NCI-H774 (cell line): ENCODE data around the gene CCDC127.
A peak's percentile ranks its signal among the peaks of the same experiment; 100 is the strongest.
"Not testable (repeated sequence)": the region's sequence is repeated elsewhere in the genome, so short reads cannot be mapped to it uniquely, and the experiment has no call there.

ENCODE experiments used
- DNase-seq: peaks from one replicate; lab custom pipeline; 2025; lab: John Stamatoyannopoulos, UW

CCDC127 gene, protein sequence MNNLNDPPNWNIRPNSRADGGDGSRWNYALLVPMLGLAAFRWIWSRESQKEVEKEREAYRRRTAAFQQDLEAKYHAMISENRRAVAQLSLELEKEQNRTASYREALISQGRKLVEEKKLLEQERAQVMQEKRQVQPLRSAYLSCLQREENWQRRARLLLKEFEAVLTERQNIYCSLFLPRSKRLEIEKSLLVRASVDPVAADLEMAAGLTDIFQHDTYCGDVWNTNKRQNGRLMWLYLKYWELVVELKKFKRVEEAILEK

GRCh38 chr5:217494-218456, at the start of gene CCDC127, which contains the start of gene SDHA:
Gene CCDC127, minus strand, starts transcription at chr5:218153. Its CDS starts 1,304 bp downstream, at chr5:216849.
Gene SDHA, plus strand, starts transcription at chr5:218320. Its CDS starts 36 bp downstream, at chr5:218356.
- peak; percentile 97 for DNase-seq

GRCh38 chr5:267716-268115, 49.8 kb upstream of the CCDC127 start:
- no peak for DNase-seq

DNA sequence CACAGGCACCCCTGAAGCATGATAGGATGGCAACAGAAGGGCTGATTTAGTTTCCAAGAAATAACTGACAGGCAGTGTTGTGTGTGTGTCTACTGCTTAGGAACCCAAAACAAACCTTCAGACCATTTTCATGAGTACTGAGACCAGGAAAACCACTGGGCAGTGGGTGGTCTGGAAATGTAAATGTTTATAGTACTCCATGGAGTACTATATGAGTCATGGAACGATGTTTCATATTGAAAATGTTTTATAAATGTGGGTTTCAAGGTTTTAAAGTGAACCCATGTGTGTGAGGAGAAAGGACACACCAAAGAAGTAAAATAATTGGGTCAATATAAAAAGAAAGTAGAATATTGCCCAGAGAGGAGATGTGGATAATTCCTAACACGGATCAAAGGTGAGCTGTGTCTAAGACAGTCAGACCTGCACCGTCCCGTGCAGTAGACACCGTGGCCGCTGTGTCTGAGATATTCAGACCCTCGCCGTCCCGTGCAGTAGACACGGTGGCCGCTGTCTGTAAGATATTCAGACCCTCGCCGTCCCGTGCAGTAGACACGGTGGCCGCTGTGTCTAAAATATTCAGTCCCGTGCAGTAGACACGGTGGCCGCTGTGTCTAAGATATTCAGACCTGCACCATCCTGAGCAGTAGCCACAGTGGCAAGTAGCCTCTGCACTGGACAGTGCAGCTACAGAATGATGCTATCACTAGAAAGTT, 48.5 kb upstream of the CCDC127 start:
- not testable (repeated sequence) for DNase-seq

GRCh38 chr5:264338-264737, 46.4 kb upstream of the CCDC127 start:
- DNase-seq: no peak

GRCh38 chr5:263275-263974, 45.5 kb upstream of the CCDC127 start:
- DNase-seq: not testable (repeated sequence)

GRCh38 chr5:257148-257547, 39.2 kb upstream of the CCDC127 start:
- DNase-seq: no peak

GRCh38 chr5:256347-256746, 38.4 kb upstream of the CCDC127 start:
- not testable (repeated sequence) for DNase-seq

GRCh38 chr5:255116-255515, 37.2 kb upstream of the CCDC127 start:
- DNase-seq: not testable (repeated sequence)

DNA sequence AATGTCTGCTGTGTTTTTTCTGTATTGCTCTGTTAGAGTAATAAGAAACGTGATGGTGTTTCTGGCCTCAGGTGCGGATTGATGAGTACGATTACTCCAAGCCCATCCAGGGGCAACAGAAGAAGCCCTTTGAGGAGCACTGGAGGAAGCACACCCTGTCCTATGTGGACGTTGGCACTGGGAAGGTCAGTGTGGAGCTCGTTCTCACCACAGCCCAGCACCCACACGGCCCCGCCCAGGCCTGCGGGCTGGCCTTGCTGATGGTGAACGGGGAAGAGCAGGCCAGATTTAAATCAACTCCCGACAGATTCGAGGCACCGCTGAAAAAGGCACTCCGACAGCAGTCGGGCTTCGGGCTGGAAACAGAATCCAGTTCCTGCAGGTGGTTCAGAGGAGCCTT, 36.4 kb upstream of the CCDC127 start:
- not testable (repeated sequence) for DNase-seq

DNA sequence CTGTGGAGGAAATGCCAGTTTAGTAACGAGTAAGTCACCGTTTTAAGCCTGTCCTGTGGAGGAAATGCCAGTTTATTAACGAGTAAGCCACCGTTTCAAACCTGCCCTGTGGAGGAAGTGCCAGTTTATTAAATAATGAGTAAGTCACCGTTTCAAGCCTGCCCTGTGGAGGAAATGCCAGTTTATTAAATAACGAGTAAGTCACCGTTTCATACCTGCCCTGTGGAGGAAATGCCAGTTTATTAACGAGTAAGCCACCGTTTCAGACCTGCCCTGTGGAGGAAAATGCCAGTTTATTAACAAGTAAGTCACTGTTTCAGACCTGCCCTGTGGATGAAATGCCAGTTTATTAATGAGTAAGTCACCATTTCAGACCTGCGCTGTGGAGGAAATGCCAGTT, 34.6 kb upstream of the CCDC127 start:
- DNase-seq: no peak

DNA sequence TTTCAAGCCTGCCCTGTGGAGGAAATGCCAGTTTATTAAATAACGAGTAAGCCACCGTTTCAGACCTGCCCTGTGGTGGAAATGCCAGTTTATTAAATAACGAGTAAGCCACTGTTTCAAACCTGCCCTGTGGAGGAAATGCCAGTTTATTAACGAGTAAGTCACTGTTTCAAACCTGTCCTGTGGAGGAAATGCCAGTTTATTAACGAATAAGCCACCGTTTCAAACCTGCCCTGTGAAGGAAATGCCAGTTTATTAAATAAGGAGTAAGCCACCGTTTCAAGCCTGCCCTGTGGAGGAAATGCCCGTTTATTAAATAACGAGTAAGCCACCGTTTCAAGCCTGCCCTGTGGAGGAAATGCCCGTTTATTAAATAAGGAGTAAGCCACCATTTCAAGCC, 34.0 kb upstream of the CCDC127 start:
- DNase-seq: not testable (repeated sequence)

GRCh38 chr5:251538-251937, 33.6 kb upstream of the CCDC127 start:
- not testable (repeated sequence) for DNase-seq

- not testable (repeated sequence) for DNase-seq
Measured at GRCh38 chr5:251016-251415, 33.1 kb upstream of the CCDC127 start.

- DNase-seq: not testable (repeated sequence)
Measured at GRCh38 chr5:250396-250795, 32.4 kb upstream of the CCDC127 start.

DNA sequence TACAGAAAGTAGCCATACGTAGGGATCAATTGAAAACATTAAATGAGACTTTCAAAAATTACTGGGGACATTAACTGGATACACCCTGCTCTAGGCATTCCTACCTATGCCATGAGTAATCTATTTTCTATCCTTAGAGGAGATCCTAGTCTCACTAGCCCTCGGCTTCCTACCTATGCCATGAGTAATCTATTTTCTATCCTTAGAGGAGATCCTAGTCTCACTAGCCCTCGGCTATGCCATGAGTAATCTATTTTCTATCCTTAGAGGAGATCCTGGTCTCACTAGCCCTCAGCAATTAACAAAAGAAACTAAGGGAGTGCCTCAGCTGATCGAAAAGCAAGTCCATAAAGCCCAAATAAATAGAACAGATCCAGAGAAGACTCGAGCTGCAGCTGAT, 27.8 kb upstream of the CCDC127 start:
- DNase-seq: not testable (repeated sequence)

- not testable (repeated sequence) for DNase-seq
Measured at GRCh38 chr5:243683-244367, 25.9 kb upstream of the CCDC127 start.

- DNase-seq: not testable (repeated sequence)
Measured at GRCh38 chr5:241045-241669, 23.2 kb upstream of the CCDC127 start.

GRCh38 chr5:240550-240949, 22.6 kb upstream of the CCDC127 start:
- DNase-seq: not testable (repeated sequence)

GRCh38 chr5:237931-238330, 20.0 kb upstream of the CCDC127 start:
- not testable (repeated sequence) for DNase-seq

GRCh38 chr5:235527-235926, 17.6 kb upstream of the CCDC127 start:
- DNase-seq: not testable (repeated sequence)
